VCaP (cell line): Measurements from ENCODE around the gene PGA3.
A peak's percentile ranks its signal among the peaks of the same experiment; 100 is the strongest.
"Not testable (repeated sequence)": the region's sequence is repeated elsewhere in the genome, so short reads cannot be mapped to it uniquely, and the experiment has no call there.

Experiments used
- H3K27ac ChIP-seq: fragments of 450-650 bp; 2 replicates; pipeline ENCODE4 v1.5.1; 2017
- TF ChIP-seq, protein P1 (sequence below): fragments of 450-650 bp; conservative IDR thresholded peaks from 2 replicates; pipeline ENCODE4 v1.5.1; 2017; ENCODE audit warnings: mild to moderate bottlenecking, moderate library complexity

The PGA3 gene

DNA sequence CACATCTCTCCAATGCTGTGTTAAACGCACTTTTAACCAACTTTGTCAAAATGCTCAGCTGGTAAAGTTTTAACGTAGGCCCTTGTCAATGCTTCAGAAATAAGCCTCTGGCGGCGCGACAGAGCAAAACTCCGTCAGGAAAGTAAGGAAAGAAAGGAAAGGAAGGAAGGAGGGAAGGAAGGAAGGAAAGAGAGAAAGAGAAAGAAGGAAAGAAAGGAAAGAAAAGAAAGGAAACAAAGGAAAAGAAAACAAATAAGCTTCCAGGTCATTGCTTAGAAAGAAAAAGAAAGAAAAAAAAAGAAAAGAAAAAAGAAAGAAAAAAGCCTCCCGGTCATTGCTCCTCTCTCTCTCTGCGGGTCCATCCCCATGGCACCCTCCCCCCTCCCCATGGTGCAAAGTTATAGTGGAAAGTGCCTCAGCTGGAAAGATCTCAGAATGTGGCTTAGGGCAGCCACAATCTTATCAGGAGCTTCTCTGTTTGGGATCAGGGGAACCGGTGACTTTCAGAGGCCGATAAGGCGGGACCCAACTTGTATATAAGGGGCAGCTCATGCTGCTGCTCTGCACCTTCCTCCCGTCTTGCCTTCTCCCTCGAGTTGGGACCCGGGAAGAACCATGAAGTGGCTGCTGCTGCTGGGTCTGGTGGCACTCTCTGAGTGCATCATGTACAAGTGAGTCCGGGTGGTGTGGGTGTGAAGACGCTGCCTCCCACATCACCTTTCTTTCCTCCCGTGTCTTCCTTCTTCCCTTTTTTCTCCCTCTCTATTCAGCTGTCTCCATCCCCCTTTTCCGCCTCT, at the start of gene PGA3:
Gene PGA3 (plus strand): TSS at position 566 of the 797 bp plus-strand sequence. CDS start 50 bp downstream, at position 616.
- H3K27ac ChIP-seq, result not testable (repeated sequence)

DNA sequence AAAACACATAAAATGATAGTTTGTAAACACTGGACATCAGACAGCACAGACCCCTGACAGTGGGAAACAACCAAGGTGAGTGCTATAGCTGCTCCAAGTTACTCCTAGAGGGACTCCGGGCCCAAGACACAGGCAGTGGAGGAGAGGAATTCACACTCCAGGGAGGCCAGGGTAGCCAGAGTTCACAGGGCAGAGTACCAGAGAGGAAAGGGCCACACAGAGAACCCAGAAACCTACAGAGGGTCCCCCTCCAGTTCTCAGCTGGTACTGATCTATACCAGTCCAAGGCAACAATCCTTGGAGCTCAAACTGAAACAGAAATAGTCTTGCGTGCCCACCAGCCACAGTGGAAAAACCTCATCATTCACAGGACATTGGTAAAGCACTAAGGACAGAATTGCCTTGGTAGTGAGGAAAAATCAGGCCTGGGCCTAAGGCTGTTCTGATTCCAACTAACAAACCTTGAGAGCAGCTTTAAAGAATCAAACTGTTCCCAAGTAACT, 49.7 kb upstream of the PGA3 start:
- TF ChIP-seq, protein P1, sequence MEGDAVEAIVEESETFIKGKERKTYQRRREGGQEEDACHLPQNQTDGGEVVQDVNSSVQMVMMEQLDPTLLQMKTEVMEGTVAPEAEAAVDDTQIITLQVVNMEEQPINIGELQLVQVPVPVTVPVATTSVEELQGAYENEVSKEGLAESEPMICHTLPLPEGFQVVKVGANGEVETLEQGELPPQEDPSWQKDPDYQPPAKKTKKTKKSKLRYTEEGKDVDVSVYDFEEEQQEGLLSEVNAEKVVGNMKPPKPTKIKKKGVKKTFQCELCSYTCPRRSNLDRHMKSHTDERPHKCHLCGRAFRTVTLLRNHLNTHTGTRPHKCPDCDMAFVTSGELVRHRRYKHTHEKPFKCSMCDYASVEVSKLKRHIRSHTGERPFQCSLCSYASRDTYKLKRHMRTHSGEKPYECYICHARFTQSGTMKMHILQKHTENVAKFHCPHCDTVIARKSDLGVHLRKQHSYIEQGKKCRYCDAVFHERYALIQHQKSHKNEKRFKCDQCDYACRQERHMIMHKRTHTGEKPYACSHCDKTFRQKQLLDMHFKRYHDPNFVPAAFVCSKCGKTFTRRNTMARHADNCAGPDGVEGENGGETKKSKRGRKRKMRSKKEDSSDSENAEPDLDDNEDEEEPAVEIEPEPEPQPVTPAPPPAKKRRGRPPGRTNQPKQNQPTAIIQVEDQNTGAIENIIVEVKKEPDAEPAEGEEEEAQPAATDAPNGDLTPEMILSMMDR, result no peak
- peak overlapping the region; percentile 20; the same call in 1 of the 2 replicates for H3K27ac ChIP-seq

DNA sequence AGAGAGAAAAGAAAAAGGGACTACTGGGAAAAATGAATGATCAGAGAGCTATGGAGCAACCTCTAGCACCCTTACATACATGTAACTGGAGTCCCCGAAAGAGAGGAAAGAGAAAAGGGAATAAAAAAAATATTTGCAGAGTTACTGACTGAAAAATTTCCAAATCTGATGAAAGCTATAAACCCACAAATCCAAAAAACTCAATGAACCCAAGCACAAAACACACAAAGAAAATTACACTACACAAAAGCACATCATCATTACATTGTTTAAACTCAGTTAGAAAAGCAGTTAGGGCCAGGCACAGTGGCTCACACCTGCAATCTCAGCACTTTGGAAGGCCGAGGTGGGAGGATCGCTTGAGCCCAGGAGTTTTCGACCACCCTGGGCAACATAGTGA, 48.8 kb upstream of the PGA3 start:
- peak overlapping the region; percentile 99 for H3K27ac ChIP-seq

DNA sequence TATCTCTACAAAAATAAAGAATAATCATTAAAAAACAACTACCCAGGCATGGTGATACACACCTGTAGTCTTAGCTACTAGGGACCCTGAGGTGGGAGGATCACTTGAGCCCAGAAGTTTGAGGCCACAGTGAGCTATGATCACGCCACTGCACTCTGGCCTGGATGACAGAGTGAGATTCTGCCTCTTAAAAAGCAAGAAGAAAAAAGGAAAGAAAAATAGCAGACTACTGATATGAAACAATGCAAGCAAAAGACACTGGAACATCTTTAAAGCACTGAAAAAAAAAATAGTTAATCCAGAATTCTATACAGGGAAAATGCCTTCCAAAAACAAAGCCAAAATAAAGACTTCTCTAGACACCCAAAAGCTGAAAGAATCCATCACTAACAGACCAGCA, 48.0 kb upstream of the PGA3 start:
- TF ChIP-seq, protein P1, result no peak
- peak overlapping the region; percentile 99 for H3K27ac ChIP-seq

More for the DNA sequence above, 48.8 kb upstream of the PGA3 start:
- TF ChIP-seq, protein P1, result no peak

DNA sequence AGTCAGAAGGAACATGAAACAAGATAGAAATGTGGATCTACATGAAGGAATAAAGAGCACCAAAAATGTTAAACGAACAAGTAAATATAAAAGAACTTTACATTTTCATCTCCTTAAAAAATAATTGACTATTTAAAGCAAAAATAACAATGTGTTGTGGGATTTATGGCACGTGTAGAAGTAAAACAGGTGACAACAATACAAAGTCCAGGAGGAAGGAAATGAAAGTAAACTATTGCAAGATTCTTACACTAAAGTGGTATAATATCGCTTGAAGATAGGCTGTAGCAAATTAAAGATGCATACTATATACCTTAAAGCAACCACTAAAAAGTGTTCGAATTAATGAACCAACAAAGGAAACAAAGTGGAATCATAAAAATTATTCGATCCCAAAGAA, 47.6 kb upstream of the PGA3 start:
- TF ChIP-seq, protein P1, result no peak
- peak overlapping the region; percentile 99 for H3K27ac ChIP-seq

DNA sequence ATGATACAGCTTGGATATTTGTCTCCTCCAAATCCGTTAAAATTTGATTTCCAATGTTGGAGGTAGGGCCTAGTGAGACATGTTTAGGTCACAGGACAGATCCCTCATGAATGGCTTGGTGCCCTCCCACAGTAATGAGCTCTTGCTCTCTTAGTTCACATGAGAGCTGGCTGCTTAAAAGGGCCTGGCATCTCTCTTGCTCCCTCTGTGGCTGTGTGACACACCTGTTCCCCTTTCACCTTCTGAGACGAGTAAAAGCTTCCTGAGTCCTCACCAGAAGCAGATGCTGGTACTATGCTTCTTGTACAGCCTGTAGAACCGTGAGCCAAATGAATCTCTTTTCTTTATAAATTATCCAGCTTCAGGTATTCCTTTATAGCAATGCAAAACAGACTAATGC, 45.6 kb upstream of the PGA3 start:
- TF ChIP-seq, protein P1, result 0 out of 2 replicates have a peak, but pooled peaks have one; percentile 10
- peak overlapping the region; percentile 99 for H3K27ac ChIP-seq

DNA sequence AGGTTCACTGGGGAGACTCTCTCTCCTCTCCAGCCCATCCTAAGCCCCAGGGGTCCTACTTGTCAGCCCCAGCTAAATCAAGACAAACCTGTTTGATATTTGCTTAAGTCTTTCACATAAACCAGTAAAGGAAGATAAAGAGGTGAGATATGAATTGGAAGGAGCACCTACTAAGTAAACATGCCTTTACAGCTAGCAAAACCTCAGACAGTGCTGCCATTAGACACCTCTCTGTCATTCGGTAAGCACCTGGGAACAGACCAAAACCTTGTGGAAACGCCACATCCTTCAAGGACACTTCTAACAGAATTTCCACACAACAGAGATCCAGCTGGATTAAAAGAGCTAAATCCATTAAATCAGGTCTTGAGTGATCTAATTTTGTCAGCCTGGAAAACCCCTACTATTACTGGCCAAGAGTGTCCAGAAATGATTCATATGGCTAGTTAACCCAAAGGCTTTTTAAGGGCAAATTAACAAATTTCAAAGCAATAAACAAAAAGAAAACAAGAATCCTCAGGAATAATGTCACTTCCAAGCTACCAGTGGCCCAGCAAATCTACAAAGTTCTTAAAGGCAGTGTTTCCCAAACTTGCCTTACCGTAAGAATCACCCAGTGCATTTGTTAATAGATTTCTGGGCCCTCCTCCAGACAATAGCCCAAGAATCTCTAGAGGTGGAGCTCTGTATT, 44.5 kb upstream of the PGA3 start:
- TF ChIP-seq, protein P1, result no peak
- peak overlapping the region; percentile 99 for H3K27ac ChIP-seq
